ENCODE data around the gene ASIC4.

- TF ChIP-seq CTCF (IDR thresholded peaks at IDR 0.05; ENCODE audit: low read depth, low read length) = no peak
- no peak for TF ChIP-seq MYC (IDR thresholded peaks at IDR 0.05; ENCODE audit: low read depth, low read length)
- TF ChIP-seq MAX (IDR thresholded peaks at IDR 0.05; ENCODE audit: low read depth, low read length) = no peak
Observed at GRCh38 chr2:219555956-219556355, 41.7 kb downstream of the ASIC4 start.
